ENCODE results near the gene STARD3. TPM values are rescaled to one million over a fixed set of nuclear protein-coding genes. Genes with fewer than 3 reads are reported as not detected.
"Not testable (repeated sequence)": the region's sequence is repeated elsewhere in the genome, so short reads cannot be mapped to it uniquely, and the experiment has no call there.

Gene STARD3
- 10 to 100 TPM; 96.3 to 96.5 TPM for total RNA-seq

DNA sequence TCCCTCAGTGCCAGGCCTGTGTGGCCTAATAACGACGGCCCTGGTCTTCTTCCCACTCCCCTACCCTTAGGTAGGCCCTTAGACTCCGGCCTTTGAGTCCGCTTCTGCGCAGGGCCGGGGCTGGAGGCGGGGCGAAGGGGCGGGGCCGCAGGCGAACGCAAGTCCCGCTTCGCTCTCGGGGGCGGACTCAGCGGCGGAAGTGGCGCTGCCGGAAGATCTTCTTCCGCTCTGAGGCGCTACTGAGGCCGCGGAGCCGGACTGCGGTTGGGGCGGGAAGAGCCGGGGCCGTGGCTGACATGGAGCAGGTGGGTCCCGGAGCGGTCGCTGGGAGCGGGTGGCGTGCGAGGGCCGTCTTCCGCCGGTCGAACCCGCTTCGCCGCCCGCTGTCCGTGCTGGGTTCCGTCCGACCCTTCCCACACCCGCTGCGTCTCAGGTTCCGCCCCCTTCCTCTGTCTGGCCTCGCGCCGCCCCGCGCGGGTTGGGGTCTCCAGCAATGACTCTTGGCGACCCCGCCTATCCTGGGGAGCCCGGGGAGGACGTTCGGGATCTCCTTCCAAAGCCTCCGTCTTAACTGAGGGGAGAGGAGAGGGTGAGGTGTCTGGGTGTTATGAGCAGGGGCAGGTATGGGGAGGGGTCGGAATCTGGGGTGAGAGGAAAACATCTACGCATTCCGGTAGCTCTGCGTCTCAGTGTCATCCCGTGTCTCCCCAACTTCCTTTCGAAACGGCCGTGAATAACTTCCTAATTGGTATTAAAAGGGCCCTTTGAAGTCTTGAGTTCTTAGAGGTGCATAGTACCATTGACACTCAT is at the start of gene STARD3:
Gene STARD3 (plus strand): TSS at position 218 of the 810 bp plus-strand sequence. CDS start 16,388 bp downstream, outside the sequence.
- H3K36me3 Mint-ChIP-seq = peaks cover 2% of the 10 kb centered on the region
- peaks cover 48% of the 10 kb centered on the region for H3K4me1 Mint-ChIP-seq
- H3K27me3 Mint-ChIP-seq = no peaks in the 10 kb centered on the region
- H3K27ac Mint-ChIP-seq = peak within 1 kb of the TSS; percentile 81
- peak; percentile 86 for ATAC-seq (ENCODE audit: low read depth)
- peak within 1 kb of the TSS; percentile 96 for H3K4me3 Mint-ChIP-seq
- no peaks in the 10 kb centered on the region for H3K9me3 Mint-ChIP-seq
- POLR2A ChIA-PET = interaction anchor here (0.6 to 1.8 kb wide), 5 partner anchors 17 to 503 kb away, joined by 3 to 5 read pairs (median 3); partner anchors contain the start of genes CASC3 and MIEN1
- peak; percentile 93 for DNase-seq

DNA sequence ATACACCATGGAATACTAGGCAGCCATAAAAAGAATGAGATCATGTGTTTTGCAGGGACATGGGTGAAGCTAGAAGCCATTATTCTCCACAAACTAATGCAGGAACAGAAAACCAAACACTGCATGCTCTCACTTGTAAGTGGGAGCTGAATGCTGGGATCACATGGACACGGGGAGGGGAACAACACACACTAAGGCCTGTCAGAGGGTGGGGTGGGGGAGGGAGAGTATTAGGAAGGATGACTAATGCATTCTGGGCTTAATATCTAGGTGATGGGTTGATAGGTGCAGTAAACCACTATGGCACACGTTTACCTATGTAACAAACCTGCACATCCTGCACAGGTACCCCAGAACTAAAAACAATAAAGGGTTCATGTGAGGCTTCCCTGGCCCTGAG is 46.8 kb upstream of the STARD3 start:
- H3K9me3 Mint-ChIP-seq; ATAC-seq (ENCODE audit: low read depth); H3K4me1 Mint-ChIP-seq; H3K36me3 Mint-ChIP-seq; DNase-seq; H3K27ac Mint-ChIP-seq; H3K4me3 Mint-ChIP-seq; POLR2A ChIA-PET: not testable (repeated sequence)
- peaks cover 27% of the 10 kb centered on the region for H3K27me3 Mint-ChIP-seq

DNA sequence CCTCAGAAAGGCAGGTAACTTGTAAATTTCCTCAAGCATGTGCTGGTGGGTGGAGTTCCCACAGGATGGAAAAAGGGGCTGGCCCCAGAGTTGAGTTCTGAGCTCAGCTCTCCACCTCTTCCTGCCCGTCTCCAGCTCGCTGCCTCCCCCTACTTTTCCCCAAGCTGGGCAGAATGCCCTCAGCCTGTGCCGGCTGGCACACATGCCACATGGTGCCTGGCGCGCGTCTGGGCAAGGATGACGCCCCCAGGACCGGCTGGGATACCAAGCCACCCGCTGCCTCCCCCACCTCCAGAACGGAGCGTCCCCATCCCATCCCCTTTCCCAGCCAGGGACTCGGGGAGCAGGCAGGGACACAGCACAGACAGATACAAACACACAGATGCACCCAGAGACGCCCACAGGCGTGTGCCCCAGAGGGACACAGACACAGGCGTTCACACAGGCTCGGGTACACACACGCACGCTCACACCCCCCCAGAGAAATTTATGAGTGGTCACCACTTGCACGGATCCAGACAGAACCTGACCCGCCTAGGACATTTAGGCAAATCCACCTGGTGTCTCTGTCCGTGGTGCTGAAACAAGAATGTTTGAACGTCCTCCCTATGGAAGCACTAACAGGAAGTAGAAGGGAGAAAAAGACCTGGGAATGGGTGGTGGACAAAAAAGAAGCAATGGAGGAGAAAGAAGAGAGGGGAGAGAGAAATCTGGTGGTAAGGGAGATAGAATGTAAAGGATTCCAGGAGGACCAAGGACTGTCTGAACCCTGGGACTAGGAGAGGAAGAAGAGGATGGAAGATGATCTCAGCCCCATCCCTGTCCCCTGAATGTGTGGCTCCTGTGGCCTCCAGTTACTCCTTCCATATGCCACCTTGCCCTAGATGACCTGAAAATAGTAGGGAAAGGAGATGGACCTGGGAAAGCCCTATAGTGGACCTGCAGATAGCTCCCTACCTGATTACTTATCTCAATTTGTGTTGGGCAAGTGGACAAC is 44.7 kb upstream of the STARD3 start:
- H3K9me3 Mint-ChIP-seq = no peaks in the 10 kb centered on the region
- DNase-seq (no peak), ATAC-seq (ENCODE audit: low read depth) (no peak)
- POLR2A ChIA-PET = no interaction called here
- no peak overlapping the region for H3K4me3 Mint-ChIP-seq
- no peak overlapping the region for H3K27ac Mint-ChIP-seq
- H3K36me3 Mint-ChIP-seq = peaks cover 2% of the 10 kb centered on the region
- H3K4me1 Mint-ChIP-seq = peaks cover 6% of the 10 kb centered on the region
- peaks cover 47% of the 10 kb centered on the region for H3K27me3 Mint-ChIP-seq

DNA sequence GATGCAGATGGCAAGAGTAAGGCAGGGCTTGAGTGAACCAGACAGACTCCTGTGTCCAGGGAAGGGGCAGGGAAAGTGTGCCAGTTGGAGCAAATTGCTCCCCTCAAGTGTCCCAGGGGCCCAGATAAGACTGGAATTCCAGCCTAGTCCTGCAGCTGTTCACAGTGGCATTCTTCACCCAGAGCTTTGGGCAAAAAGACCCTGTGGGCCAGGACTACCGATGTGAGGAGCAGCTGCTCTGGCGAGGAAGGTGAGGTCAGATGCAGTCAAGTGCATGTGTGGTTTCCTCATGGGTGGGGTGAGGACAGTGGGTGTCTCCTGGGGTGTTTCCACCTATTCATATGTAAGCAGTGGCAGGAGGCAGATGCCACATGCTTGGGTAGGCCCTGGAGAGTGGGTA is 43.6 kb upstream of the STARD3 start:
- H3K27ac Mint-ChIP-seq = no peak overlapping the region
- H3K4me1 Mint-ChIP-seq = peaks cover 6% of the 10 kb centered on the region
- H3K9me3 Mint-ChIP-seq = no peaks in the 10 kb centered on the region
- H3K27me3 Mint-ChIP-seq = peaks cover 57% of the 10 kb centered on the region
- DNase-seq (no peak), ATAC-seq (ENCODE audit: low read depth) (no peak)
- POLR2A ChIA-PET = no interaction called here
- H3K4me3 Mint-ChIP-seq = no peak overlapping the region
- H3K36me3 Mint-ChIP-seq = peaks cover 2% of the 10 kb centered on the region

DNA sequence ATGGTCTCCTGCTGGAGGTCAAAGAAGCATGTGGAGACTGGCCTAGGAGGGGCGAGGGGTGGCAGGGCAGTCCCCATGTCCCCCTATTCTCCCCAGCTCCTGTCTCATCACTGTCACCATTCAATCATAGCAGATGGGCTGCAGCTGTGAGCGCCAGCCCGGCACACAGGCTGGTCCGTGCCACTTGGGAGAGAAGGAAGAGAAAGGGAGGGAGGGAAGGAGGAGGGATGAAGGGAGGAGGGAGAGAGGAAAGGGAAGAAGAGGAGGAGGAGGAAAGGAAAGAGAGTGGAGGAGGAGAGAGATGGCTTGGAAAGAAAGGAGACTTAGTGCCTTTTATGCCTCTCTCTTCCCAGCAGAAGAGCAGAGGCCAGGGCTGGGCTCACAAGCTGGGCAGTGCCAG is 41.6 kb upstream of the STARD3 start:
- POLR2A ChIA-PET = no interaction called here
- Mint-ChIP-seq H3K27ac (no peak overlapping the region), H3K27me3 (peaks cover 74% of the 10 kb centered on the region), H3K9me3 (no peaks in the 10 kb centered on the region), H3K36me3 (peaks cover 2% of the 10 kb centered on the region), H3K4me3 (no peak overlapping the region), H3K4me1 (peaks cover 6% of the 10 kb centered on the region)
- ATAC-seq (ENCODE audit: low read depth) (no peak), DNase-seq (no peak)

DNA sequence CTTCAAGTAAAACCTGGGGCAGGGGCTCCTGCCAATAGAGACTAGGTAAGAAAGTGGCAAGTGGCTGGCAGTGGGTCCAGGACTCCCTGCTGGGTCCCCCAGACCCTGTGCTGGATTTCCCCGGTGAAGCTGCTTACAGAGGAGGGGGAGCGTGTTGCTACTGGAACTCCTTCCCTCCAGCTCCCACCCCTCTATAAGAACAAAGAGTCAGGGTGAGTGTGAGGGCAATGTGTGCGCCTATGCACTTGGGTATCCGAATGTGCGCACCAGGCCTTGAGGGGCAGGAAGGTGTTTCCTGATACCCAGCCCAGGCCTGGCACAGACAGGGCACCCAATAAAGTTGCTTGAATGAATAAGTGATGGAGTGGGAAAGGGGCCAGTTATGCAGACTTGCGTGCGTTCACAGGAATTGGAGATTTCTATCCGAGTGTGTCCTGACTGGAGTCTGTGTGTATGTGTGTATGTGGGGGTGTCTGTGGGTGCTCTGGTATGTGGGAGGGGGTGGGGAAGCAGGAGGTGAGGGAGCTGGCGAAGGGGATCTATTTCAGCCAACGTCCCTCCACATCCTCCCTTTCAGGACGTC is 40.9 kb upstream of the STARD3 start:
- POLR2A ChIA-PET = interaction anchor here (0.5 kb wide), 1 partner anchor 251 kb away, joined by 5 read pairs; no protein-coding TSS in a partner anchor
- DNase-seq (no peak), ATAC-seq (ENCODE audit: low read depth) (no peak)
- Mint-ChIP-seq H3K27me3 (peaks cover 81% of the 10 kb centered on the region), H3K36me3 (peaks cover 2% of the 10 kb centered on the region), H3K27ac (no peak overlapping the region), H3K4me1 (peaks cover 6% of the 10 kb centered on the region), H3K9me3 (no peaks in the 10 kb centered on the region), H3K4me3 (no peak overlapping the region)

DNA sequence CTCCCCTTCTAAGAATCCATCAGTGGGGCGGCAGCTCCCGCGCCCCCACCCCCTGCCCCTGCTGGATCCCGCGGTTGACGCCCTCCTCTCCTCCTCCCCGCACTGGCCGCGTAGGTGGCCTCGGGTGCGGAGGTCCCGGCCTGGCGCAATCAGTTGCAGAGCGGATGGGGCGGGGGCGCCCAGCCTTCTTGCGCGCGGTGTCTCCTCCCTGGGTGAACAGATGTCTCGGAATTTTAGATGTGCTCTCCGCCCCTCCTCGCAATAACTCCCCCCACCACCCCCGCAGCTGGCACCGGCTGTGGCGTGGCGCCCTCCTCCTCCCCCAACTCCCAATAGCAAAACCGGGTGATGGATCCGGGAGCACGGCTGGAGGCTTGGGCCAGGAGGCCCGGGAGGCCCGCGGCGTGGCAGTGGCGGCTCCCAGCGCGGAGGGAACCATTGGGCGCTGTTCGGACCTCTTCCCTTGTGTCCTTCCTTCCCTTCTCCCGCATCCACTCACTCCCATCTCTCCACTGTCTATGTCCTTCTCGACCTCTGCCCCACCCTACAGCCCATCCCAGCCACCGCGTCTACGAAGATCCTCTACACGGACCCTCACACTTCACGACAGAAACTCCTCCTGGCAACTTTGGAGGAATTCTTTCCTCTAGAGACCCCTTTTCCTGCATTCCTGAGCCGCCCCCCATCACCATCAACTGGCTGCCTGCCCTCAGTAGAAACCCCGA is 40.2 kb upstream of the STARD3 start:
- Mint-ChIP-seq H3K4me1 (peaks cover 6% of the 10 kb centered on the region), H3K36me3 (peaks cover 2% of the 10 kb centered on the region), H3K4me3 (no peak overlapping the region), H3K27ac (no peak overlapping the region), H3K27me3 (peaks cover 88% of the 10 kb centered on the region), H3K9me3 (no peaks in the 10 kb centered on the region)
- DNase-seq (no peak), ATAC-seq (ENCODE audit: low read depth) (no peak)
- POLR2A ChIA-PET = interaction anchor here (0.5 kb wide), 1 partner anchor 250 kb away, joined by 5 read pairs; no protein-coding TSS in a partner anchor

DNA sequence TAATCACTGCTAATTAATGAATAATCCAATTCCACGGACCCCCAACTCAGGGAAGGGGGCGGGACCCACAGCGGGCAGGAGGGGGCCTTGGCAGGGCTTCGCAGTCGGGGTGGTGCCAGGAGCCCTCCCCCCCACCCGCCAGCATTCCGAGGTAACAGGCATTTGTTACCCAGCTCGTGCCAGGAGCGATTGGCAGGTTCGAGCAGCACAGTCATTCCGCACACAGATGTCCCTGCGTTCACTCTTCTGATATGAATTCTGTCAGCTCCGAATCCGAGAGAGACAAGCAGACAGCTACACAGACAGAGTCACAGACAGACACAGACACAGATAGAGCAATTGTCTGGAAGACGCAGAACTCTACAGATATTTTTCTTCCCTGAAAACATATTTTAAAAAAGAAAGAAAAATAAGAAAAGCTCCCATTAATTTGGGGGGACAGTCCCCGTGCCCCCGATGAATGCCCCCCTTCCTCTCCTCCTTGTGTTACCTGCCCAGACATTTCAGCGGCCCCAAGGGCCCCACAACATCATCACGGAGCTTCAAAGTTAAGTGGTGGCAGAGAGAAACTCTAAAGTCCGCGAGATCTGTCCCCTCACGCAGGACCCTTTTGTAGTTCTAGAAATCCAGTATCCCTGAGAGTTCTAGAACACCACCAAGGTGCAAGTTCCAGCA is 39.4 kb upstream of the STARD3 start:
- no peak overlapping the region for H3K27ac Mint-ChIP-seq
- no peak for DNase-seq
- H3K4me3 Mint-ChIP-seq = no peak overlapping the region
- POLR2A ChIA-PET = no interaction called here
- H3K36me3 Mint-ChIP-seq = no peaks in the 10 kb centered on the region
- no peak for ATAC-seq (ENCODE audit: low read depth)
- H3K27me3 Mint-ChIP-seq = peaks cover 91% of the 10 kb centered on the region
- peaks cover 3% of the 10 kb centered on the region for H3K4me1 Mint-ChIP-seq
- no peaks in the 10 kb centered on the region for H3K9me3 Mint-ChIP-seq

DNA sequence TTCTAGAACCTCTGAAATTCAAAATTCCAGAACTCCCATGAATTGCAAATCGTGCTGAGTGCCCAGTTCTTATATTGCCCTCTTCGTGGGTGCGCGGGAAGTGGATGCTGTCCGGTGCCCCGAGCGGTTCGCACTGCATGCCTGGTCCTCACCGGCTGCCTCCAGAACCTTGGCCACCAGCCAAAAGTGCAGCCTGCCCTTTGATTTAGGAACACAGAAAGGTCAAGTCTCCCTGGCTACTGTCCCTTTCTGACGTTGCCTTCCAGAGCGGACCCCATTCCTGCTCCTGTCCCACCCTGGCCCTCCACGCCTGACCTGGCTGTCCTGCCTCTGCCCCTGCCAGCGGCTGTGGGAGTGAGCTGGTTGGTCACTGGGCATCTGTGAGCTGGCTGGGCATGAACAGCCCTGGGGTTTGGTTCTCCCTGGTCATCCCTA is 38.9 kb upstream of the STARD3 start:
- no peak for ATAC-seq (ENCODE audit: low read depth)

DNA sequence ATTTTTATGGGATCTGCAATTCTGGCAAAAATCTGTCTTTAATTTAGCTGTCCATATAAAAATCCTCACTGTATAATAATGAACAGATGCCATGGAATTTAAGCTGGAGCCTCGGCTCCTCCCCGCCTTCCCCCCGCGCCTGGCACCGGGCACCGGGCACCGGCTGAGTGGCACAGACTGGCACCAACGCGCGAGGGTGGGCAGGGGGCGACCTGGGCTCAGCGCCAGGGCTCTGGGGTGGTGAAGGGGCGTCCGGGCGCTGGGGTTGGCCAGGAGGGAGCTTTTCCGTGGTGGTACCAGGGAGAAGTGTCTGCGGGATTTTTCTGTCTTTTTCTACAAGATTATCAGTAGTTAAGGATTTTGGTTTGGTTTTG is 38.3 kb upstream of the STARD3 start:
- Mint-ChIP-seq H3K9me3 (no peaks in the 10 kb centered on the region), H3K27ac (no peak overlapping the region), H3K4me3 (no peak overlapping the region), H3K4me1 (peaks cover 4% of the 10 kb centered on the region), H3K36me3 (no peaks in the 10 kb centered on the region), H3K27me3 (peaks cover 98% of the 10 kb centered on the region)
- peak; percentile 23 for DNase-seq
- ATAC-seq (ENCODE audit: low read depth) = no peak
- POLR2A ChIA-PET = no interaction called here

More for the DNA sequence above, 38.9 kb upstream of the STARD3 start:
- Mint-ChIP-seq H3K4me3 (no peak overlapping the region), H3K9me3 (no peaks in the 10 kb centered on the region), H3K4me1 (peaks cover 3% of the 10 kb centered on the region), H3K27me3 (peaks cover 95% of the 10 kb centered on the region), H3K27ac (no peak overlapping the region), H3K36me3 (no peaks in the 10 kb centered on the region)
- POLR2A ChIA-PET = no interaction called here
- peak; percentile 32 for DNase-seq

DNA sequence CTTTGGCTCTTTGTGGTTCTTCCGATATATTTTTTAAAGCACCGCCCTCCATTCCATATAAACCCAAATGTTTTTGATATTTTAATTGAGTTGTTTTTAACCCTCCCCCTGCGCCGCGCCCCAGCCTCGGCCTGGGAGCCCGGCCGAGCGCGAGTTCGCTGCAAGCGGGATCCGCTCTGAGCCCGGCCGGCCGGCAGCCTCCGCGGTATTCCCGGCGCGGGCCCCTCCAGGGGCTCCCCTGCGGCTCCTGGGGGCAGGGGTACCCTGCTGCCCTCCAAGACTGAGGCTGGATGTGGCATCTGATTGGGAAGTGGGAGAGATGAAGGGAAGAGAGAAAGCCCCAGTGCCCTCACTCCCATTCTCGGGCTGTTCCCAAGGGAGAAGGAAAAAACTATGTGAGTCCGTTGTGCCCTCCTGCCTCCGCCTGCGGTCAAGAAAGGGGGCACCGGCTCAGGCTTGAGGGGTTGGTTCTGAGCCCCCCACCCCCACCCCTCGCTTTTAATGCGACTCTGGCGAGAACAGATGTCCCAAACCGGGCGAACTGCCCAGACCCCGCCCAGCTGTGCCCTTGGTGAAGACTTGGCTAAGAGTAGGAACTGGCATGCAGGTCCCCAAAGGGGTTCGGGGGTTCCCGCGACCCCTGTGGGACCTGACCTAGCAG is 37.8 kb upstream of the STARD3 start:
- H3K36me3 Mint-ChIP-seq = no peaks in the 10 kb centered on the region
- DNase-seq (peak; percentile 41), ATAC-seq (ENCODE audit: low read depth) (no peak)
- H3K4me1 Mint-ChIP-seq = peaks cover 6% of the 10 kb centered on the region
- no peak overlapping the region for H3K27ac Mint-ChIP-seq
- H3K27me3 Mint-ChIP-seq = peaks cover 97% of the 10 kb centered on the region
- no peaks in the 10 kb centered on the region for H3K9me3 Mint-ChIP-seq
- POLR2A ChIA-PET = no interaction called here
- H3K4me3 Mint-ChIP-seq = no peak overlapping the region

DNA sequence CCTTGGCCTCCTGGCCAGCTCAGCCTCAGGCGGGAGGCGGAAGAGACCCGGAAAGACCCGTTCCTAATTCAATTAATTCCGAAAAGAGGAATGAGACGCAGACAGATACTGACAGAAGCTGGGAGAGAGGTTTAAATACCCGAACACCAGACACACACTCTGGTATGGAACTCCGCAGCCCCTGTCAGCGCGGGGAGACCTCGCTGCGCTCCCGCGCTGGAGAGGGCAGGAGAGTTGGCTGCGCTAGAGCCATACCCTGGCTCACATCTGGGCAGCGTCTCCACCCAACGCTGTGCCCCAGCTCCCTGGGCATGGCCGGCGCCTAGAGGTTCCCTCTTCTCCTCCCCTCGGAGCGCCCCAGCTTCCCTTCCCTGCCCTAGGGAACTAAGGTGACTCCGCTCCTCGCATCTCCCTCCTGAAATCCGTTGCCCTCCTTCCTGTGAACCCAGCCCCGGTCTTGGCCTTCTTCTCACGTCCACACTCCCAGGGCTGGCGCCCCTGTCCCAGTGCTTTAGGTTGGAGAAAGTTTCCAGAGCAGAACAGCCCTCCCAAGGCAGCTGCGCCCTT is 37.2 kb upstream of the STARD3 start:
- peaks cover 7% of the 10 kb centered on the region for H3K4me1 Mint-ChIP-seq
- H3K36me3 Mint-ChIP-seq = no peaks in the 10 kb centered on the region
- no peak for ATAC-seq (ENCODE audit: low read depth)
- H3K4me3 Mint-ChIP-seq = no peak overlapping the region
- no peak overlapping the region for H3K27ac Mint-ChIP-seq
- POLR2A ChIA-PET = no interaction called here
- no peaks in the 10 kb centered on the region for H3K9me3 Mint-ChIP-seq
- H3K27me3 Mint-ChIP-seq = peaks cover 94% of the 10 kb centered on the region
- DNase-seq = peak; percentile 29
